GM12878 (cell line): ENCODE measurements around the gene HIVEP3. TPM values are rescaled to one million over a fixed set of nuclear protein-coding genes. Genes with fewer than 3 reads are reported as not detected.
A peak's percentile ranks its signal among the peaks of the same experiment; 100 is the strongest.

ENCODE experiments used
- ATAC-seq: fragments of 200-7000 bp; cut with Tn5 transposase; 3 replicates; pipeline ENCODE4 v1.9.1; 2020; ENCODE audit warnings: mild to moderate bottlenecking, moderate library complexity
- BruUV-seq: library from RNA; stranded (reverse); fragments of 400-500 nt; replicated peaks from 2 replicates; lab custom pipeline; 2021; lab: Mats Ljungman, UMichigan
- CTCF ChIA-PET: fragments of 300-600 bp; sonication (Branson Sonifier 250); formaldehyde crosslinking; extraction: SDS; loops from one replicate; lab custom pipeline; 2021; ENCODE audit warnings: inconsistent platforms; lab: Yijun Ruan, JAX
- POLR2A ChIA-PET: fragments of 350-600 bp; formaldehyde crosslinking; extraction: SDS; loops from one replicate; lab custom pipeline; 2021; ENCODE audit warnings: inconsistent platforms; lab: Charles Lee
- RAD21 ChIA-PET: fragments of 300-600 bp; sonication (Branson Sonifier 250); formaldehyde crosslinking; loops from one replicate; lab custom pipeline; 2023; ENCODE audit warnings: antibody characterized with exemption; ENCODE audit not compliant: unreplicated experiment; lab: Charles Lee
- SMC1A ChIA-PET: fragments of 300-600 bp; sonication (Branson Sonifier 250); formaldehyde crosslinking; loops from one replicate; lab custom pipeline; 2023; ENCODE audit not compliant: unreplicated experiment, uncharacterized antibody; lab: Charles Lee
- DNase-seq: peaks from one replicate; pipeline ENCODE4 v3.0.0-alpha.2; 2011; ENCODE audit warnings: low read depth, low spot score
- FAIRE-seq: peaks from 3 replicates; lab custom pipeline; 2011; peaks lifted over from hg19 to GRCh38; lab: Jason Lieb, UNC
- H2AFZ ChIP-seq: 2 replicates; pipeline ENCODE4 v1.6.0; 2011; ENCODE audit warnings: low read depth, low read length, control low read depth; ENCODE audit not compliant: control insufficient read depth
- H3K27ac ChIP-seq: 2 replicates; pipeline ENCODE4 v1.5.1; 2011; ENCODE audit warnings: control low read depth; ENCODE audit not compliant: control insufficient read depth, insufficient read depth
- H3K27me3 ChIP-seq, 2 experiments: replicated peaks in 1 of 2; 2 replicates each; pipeline versions ENCODE4 v1.6.0 to v1.6.1; 2011; ENCODE audit warnings: low read length in 1 of 2; ENCODE audit not compliant: control insufficient read depth in 2 of 2, insufficient read depth in 2 of 2
- H3K36me3 ChIP-seq, 2 experiments: 2 replicates each; pipeline ENCODE4 v1.5.1; 2011; ENCODE audit warnings: low read length in 1 of 2; ENCODE audit not compliant: control insufficient read depth in 2 of 2, insufficient read depth in 2 of 2
- H3K4me1 ChIP-seq: 2 replicates; pipeline ENCODE4 v1.6.1; 2011; ENCODE audit warnings: mild to moderate bottlenecking, low read length, moderate library complexity, mixed read lengths; ENCODE audit not compliant: control insufficient read depth, insufficient read depth
- H3K4me2 ChIP-seq: 2 replicates; pipeline ENCODE4 v1.6.0; 2011; ENCODE audit warnings: control low read depth; ENCODE audit not compliant: control insufficient read depth, insufficient read depth
- H3K4me3 ChIP-seq: fragments of 200-600 bp; sonication (generic); 2 replicates; pipeline ENCODE4 v1.5.1; 2016
- H3K79me2 ChIP-seq: 2 replicates; pipeline ENCODE4 v1.6.0; 2011; ENCODE audit warnings: low read length; ENCODE audit not compliant: control insufficient read depth, insufficient read depth
- H3K9ac ChIP-seq: 2 replicates; pipeline ENCODE4 v1.8.0; 2011; ENCODE audit warnings: low read length, control low read depth, mixed read lengths; ENCODE audit not compliant: control insufficient read depth, insufficient read depth
- H3K9me3 ChIP-seq: replicated peaks from 3 replicates; pipeline ENCODE4 v1.5.1; 2011; ENCODE audit warnings: mild to moderate bottlenecking, low read length; ENCODE audit not compliant: control insufficient read depth, insufficient read depth
- H4K20me1 ChIP-seq: 2 replicates; pipeline ENCODE4 v1.6.0; 2011; ENCODE audit not compliant: control insufficient read depth, insufficient read depth
- ATF7 ChIP-seq: fragments of 450-650 bp; IDR thresholded peaks from 2 replicates; pipeline ENCODE4 v1.6.1; 2016; ENCODE audit warnings: low read depth, mild to moderate bottlenecking
- BACH1 ChIP-seq: fragments of 450-650 bp; IDR thresholded peaks from 2 replicates; pipeline ENCODE4 v1.6.1; 2017; ENCODE audit warnings: mild to moderate bottlenecking, borderline replicate concordance
- CHD2 ChIP-seq: IDR thresholded peaks from 2 replicates; pipeline ENCODE4 v1.6.1; 2011; ENCODE audit warnings: low read depth, low read length, improper control_type of control experiment, borderline replicate concordance
- EED ChIP-seq: sonication (generic); IDR thresholded peaks from 2 replicates; pipeline ENCODE4 v1.6.1; 2016; ENCODE audit warnings: antibody characterized with exemption, low read depth
- ETV6 ChIP-seq, 2 experiments: fragments of 450-650 bp in 1 of 2; IDR thresholded peaks in 1 of 2; conservative IDR thresholded peaks in 1 of 2; 2 replicates each; pipeline ENCODE4 v1.6.1; 2014; ENCODE audit warnings: antibody characterized with exemption in 1 of 2, borderline replicate concordance in 1 of 2, low read depth in 1 of 2, mild to moderate bottlenecking in 1 of 2, moderate library complexity in 1 of 2
- FOS ChIP-seq: IDR thresholded peaks from 3 replicates; pipeline ENCODE4 v1.6.1; 2011; ENCODE audit warnings: borderline replicate concordance; ENCODE audit not compliant: insufficient read length; ENCODE audit errors: extremely low read depth
- HDAC6 ChIP-seq: fragments of 200-600 bp; sonication (generic); IDR thresholded peaks from one replicate; pipeline ENCODE4 v1.8.0; 2017; ENCODE audit warnings: antibody characterized with exemption; ENCODE audit not compliant: unreplicated experiment
- IKZF1 ChIP-seq: fragments of 450-650 bp; conservative IDR thresholded peaks from 2 replicates; pipeline ENCODE4 v1.6.1; 2017; ENCODE audit warnings: antibody characterized with exemption, mild to moderate bottlenecking
- IRF3 ChIP-seq: fragments of 450-650 bp; IDR thresholded peaks from 2 replicates; pipeline ENCODE4 v1.6.1; 2014; ENCODE audit warnings: mild to moderate bottlenecking
- IRF4 ChIP-seq: IDR thresholded peaks from 2 replicates; pipeline ENCODE4 v1.6.1; 2011; ENCODE audit warnings: low read depth, low read length
- MAX ChIP-seq: IDR thresholded peaks from 2 replicates; pipeline ENCODE4 v1.6.1; 2012; ENCODE audit warnings: low read depth, low read length, improper control_type of control experiment
- MEF2A ChIP-seq: IDR thresholded peaks from 2 replicates; pipeline ENCODE4 v1.6.1; 2011; ENCODE audit warnings: low read depth, mild to moderate bottlenecking, low read length, moderate library complexity; ENCODE audit not compliant: insufficient read depth
- MYB ChIP-seq: fragments of 150-350 bp; IDR thresholded peaks from 2 replicates; pipeline ENCODE4 v1.6.1; 2014; ENCODE audit warnings: mild to moderate bottlenecking, low read depth, low read length, borderline replicate concordance
- POLR2AphosphoS5 ChIP-seq: IDR thresholded peaks from 2 replicates; pipeline ENCODE4 v1.6.1; 2011; ENCODE audit warnings: mild to moderate bottlenecking, low read length, inconsistent platforms
- SKIL ChIP-seq: fragments of 450-650 bp; IDR thresholded peaks from 2 replicates; pipeline ENCODE4 v1.6.1; 2017; ENCODE audit warnings: mild to moderate bottlenecking, low read depth, inconsistent platforms; ENCODE audit not compliant: poor library complexity, severe bottlenecking
- SMARCA5 ChIP-seq: fragments of 450-650 bp; IDR thresholded peaks from 2 replicates; pipeline ENCODE4 v1.6.1; 2017; ENCODE audit warnings: mild to moderate bottlenecking
- USF1 ChIP-seq: IDR thresholded peaks from 2 replicates; pipeline ENCODE4 v1.6.1; 2011; ENCODE audit warnings: borderline replicate concordance, low read depth, mild to moderate bottlenecking, moderate library complexity, mixed read lengths, low read length; ENCODE audit not compliant: insufficient read depth; ENCODE audit errors: extremely low read length
- USF2 ChIP-seq: IDR thresholded peaks from 2 replicates; pipeline ENCODE4 v1.6.1; 2011; ENCODE audit warnings: low read depth, low read length, improper control_type of control experiment, borderline replicate concordance
- WGBS: methylation state at CpG from one replicate; pipeline ENCODE4 v1.1.6; 2016; ENCODE audit warnings: low lambda C conversion rate; ENCODE audit not compliant: insufficient replicate concordance, insufficient coverage; ENCODE audit errors: missing lambda C conversion rate; 5-methylcytosine and 5-hydroxymethylcytosine counted together
- in situ Hi-C: fragments of 300-500 bp; cut with MboI; formaldehyde crosslinking; loops from 9 replicates; pipeline ENCODE4 v1.14.3; 2018; ENCODE audit warnings: mixed read lengths
- intact Hi-C: fragments of 100-400 bp; cut with micrococcal nuclease; formaldehyde crosslinking; loops from one replicate; pipeline ENCODE4 v1.14.2; 2022; ENCODE audit not compliant: unreplicated experiment
- polyA plus RNA-seq, 11 experiments: library from polyadenylated mRNA; depleted of rRNA in 4 of 11; unstranded in 6 of 11; stranded (reverse) in 5 of 11; fragments of >200 nt; fragmentation: Nextera tagmentation in 4 of 11; fragmentation: Illumina TruSeq in 1 of 11; extraction: Ambion mirVana in 4 of 11; extraction: Trizol in 1 of 11; gene quantifications; 1 replicate in 1 of 11; 2 replicates in 10 of 11; pipeline versions ENCODE4 v1.2.1 to v1.2.3, GENCODE V29; 2011 to 2016; ENCODE audit warnings: inconsistent platforms in 2 of 11, missing spikeins in 2 of 11, low read depth in 1 of 11
- total RNA-seq, 4 experiments: library from RNA; depleted of rRNA in 3 of 4; stranded (reverse); fragments of >200 nt in 3 of 4; fragmentation: Illumina TruSeq in 1 of 4; extraction: Trizol in 1 of 4; gene quantifications; 2 replicates each; pipeline versions ENCODE4 v1.2.1 to v1.2.3, GENCODE V29; 2013 to 2021

Gene HIVEP3
- total and polyA plus RNA-seq, 10 of the 15 experiments (the other 5 are each of a cell fraction or from before 2014, with no cell fraction given): 1.8 to 13.6 (median 3.8) TPM

- Histone ChIP-seq H3K4me1 (peaks cover 69% of the 10 kb centered on the region), H3K4me2 (peak overlapping the region; percentile 83), H3K36me3 (no peaks in the 10 kb centered on the region), H3K9ac (no peak overlapping the region), H3K9me3 (no peaks in the 10 kb centered on the region), H4K20me1 (no peaks in the 10 kb centered on the region), H3K4me3 (no peak overlapping the region), H3K27ac (peak overlapping the region; percentile 21; the same call in 1 of the 2 replicates), H2AFZ (no peak overlapping the region; the same call in 1 of the 2 replicates), H3K27me3 (no peaks in the 10 kb centered on the region), H3K79me2 (no peaks in the 10 kb centered on the region; the same call in 1 of the 2 replicates)
- intact Hi-C loops: loop anchor here (10.0 kb wide), 2 partner anchors 234 to 314 kb away; no protein-coding TSS in a partner anchor
- POLR2A ChIA-PET: interaction anchor here (0.7 to 3.3 kb wide), 7 partner anchors 7 to 59 kb away, joined by 3 to 16 read pairs (median 4); no protein-coding TSS in a partner anchor
- peak; percentile 80 for ATAC-seq
- in situ Hi-C loops: no loop called here
- CTCF ChIA-PET: interaction anchor here (0.7 to 2.9 kb wide), 6 partner anchors 12 to 143 kb away, joined by 3 to 12 read pairs (median 4); no protein-coding TSS in a partner anchor
- RAD21 ChIA-PET: interaction anchor here (1.8 to 14.9 kb wide), 2 partner anchors 22 to 60 kb away, joined by 6 to 262 read pairs; no protein-coding TSS in a partner anchor
- no peak for DNase-seq
- FAIRE-seq: peak; percentile 83
- BruUV-seq: no TSS peak
- SMC1A ChIA-PET: interaction anchor here (0.6 to 4.6 kb wide), 13 partner anchors 12 to 1075 kb away, joined by 3 to 31 read pairs (median 4); no protein-coding TSS in a partner anchor
- 4% methylated on average over 12 of the region's 12 CpGs for WGBS
- TF ChIP-seq IRF4: peak; percentile 47; the same call in 1 of the 2 replicates
- TF ChIP-seq FOS: no peak
- no peak for TF ChIP-seq MYB
- no peak for TF ChIP-seq ETV6 (conservative IDR thresholded peaks at IDR 0.05 in 1 of 2, IDR thresholded peaks at IDR 0.05 in 1 of 2; ENCODE audit: borderline replicate concordance in 1 of 2, low read depth in 1 of 2)
- no peak for TF ChIP-seq CHD2
- TF ChIP-seq USF1: no peak
- peak; percentile 54 for TF ChIP-seq ATF7
- TF ChIP-seq HDAC6: no peak
- no peak for TF ChIP-seq MAX
- TF ChIP-seq SKIL: peak; percentile 26
- TF ChIP-seq SMARCA5: 0 out of 2 replicates have a peak, but pooled peaks have one; percentile 56
- no peak for TF ChIP-seq MEF2A
- no peak for TF ChIP-seq BACH1
- 0 out of 2 replicates have a peak, but pooled peaks have one; percentile 35 for TF ChIP-seq IKZF1
- TF ChIP-seq USF2: no peak
- TF ChIP-seq IRF3: no peak
- TF ChIP-seq POLR2AphosphoS5: no peak
- TF ChIP-seq EED: peak; percentile 55; the same call in 1 of the 2 replicates
Observed at GRCh38 chr1:41720861-41721410, 197.8 kb downstream of the HIVEP3 start.
